Epithelial cell of proximal tubule (primary cell): Measurements from ENCODE around the gene EPAS1. TPM values are rescaled to one million over a fixed set of nuclear protein-coding genes. Genes with fewer than 3 reads are reported as not detected.
A peak's percentile ranks its signal among the peaks of the same experiment; 100 is the strongest.

Experiments
- DNase-seq: peaks from one replicate; pipeline ENCODE4 v3.0.0-alpha.2; 2011; ENCODE audit warnings: low read depth
- H3K4me3 ChIP-seq: 2 replicates; pipeline ENCODE4 v1.5.1; 2011; ENCODE audit warnings: low read depth, mild to moderate bottlenecking, low read length
- CTCF ChIP-seq: conservative IDR thresholded peaks from 2 replicates; pipeline ENCODE4 v1.5.1; 2012; ENCODE audit warnings: low read depth, mild to moderate bottlenecking, low read length
- total RNA-seq: library from RNA; depleted of rRNA; stranded (reverse); fragments of >200 nt; gene quantifications from 2 replicates; pipeline ENCODE4 v1.2.3, GENCODE V29; 2015

The EPAS1 gene
- total RNA-seq, 1 donor from 2014 or later = 33.8 TPM

- DNase-seq = no peak
- TF ChIP-seq CTCF = no peak
- H3K4me3 ChIP-seq = peak overlapping the region; percentile 96
These were observed 3.2 kb downstream of the EPAS1 start for GRCh38 chr2:46300406-46300832.

- no peak for TF ChIP-seq CTCF
- no peak for DNase-seq
- no peak overlapping the region for H3K4me3 ChIP-seq
These were observed 4.9 kb downstream of the EPAS1 start for GRCh38 chr2:46302005-46302695.

GRCh38 chr2:46303233-46303632 lies 6.0 kb downstream of the EPAS1 start:
- DNase-seq = no peak

GRCh38 chr2:46303822-46304221 lies 6.6 kb downstream of the EPAS1 start:
- H3K4me3 ChIP-seq = no peak overlapping the region
- no peak for DNase-seq
- TF ChIP-seq CTCF = no peak

More at GRCh38 chr2:46303233-46303632, 6.0 kb downstream of the EPAS1 start:
- TF ChIP-seq CTCF = no peak
- no peak overlapping the region for H3K4me3 ChIP-seq

- TF ChIP-seq CTCF = no peak
- DNase-seq = no peak
- H3K4me3 ChIP-seq = no peak overlapping the region
These were observed 7.4 kb downstream of the EPAS1 start for GRCh38 chr2:46304635-46305034.

GRCh38 chr2:46305187-46305586 lies 8.0 kb downstream of the EPAS1 start:
- no peak for DNase-seq
- no peak for TF ChIP-seq CTCF
- H3K4me3 ChIP-seq = no peak overlapping the region

- no peak for TF ChIP-seq CTCF
- DNase-seq = no peak
- H3K4me3 ChIP-seq = no peak overlapping the region
These were observed 8.6 kb downstream of the EPAS1 start for GRCh38 chr2:46305767-46306166.
